OCI-LY7 (cell line): ENCODE measurements around the gene TMEM221. TPM values are rescaled to one million over a fixed set of nuclear protein-coding genes. Genes with fewer than 3 reads are reported as not detected.

Source experiments
- BruUV-seq: library from RNA; stranded (reverse); fragments of 400-500 nt; replicated peaks from 2 replicates; lab custom pipeline; 2021; lab: Mats Ljungman, UMichigan
- CTCF ChIA-PET: fragments of 300-600 bp; sonication (Branson Sonifier 250); formaldehyde crosslinking; loops from one replicate; lab custom pipeline; 2022; ENCODE audit warnings: antibody characterized with exemption; ENCODE audit not compliant: unreplicated experiment; lab: Charles Lee
- POLR2A ChIA-PET: fragments of 300-600 bp; sonication (Branson Sonifier 250); formaldehyde crosslinking; loops from one replicate; lab custom pipeline; 2022; ENCODE audit warnings: antibody characterized with exemption; lab: Charles Lee
- DNase-seq: peaks from one replicate; pipeline ENCODE4 v3.0.0-alpha.2; 2015; ENCODE audit warnings: low spot score
- H2AFZ ChIP-seq: fragments of 200-600 bp; sonication (generic), shearing (Covaris generic); 2 replicates; pipeline ENCODE4 v1.6.1; 2014; ENCODE audit warnings: mild to moderate bottlenecking, antibody characterized with exemption, low read length, moderate library complexity
- H3K27ac ChIP-seq: fragments of 200-600 bp; sonication (generic); 2 replicates; pipeline ENCODE4 v1.5.1; 2014; ENCODE audit warnings: mixed run types, low read depth, mild to moderate bottlenecking, moderate library complexity, low read length, inconsistent platforms; ENCODE audit not compliant: poor library complexity, severe bottlenecking
- H3K36me3 ChIP-seq: fragments of 200-600 bp; sonication (generic); 2 replicates; pipeline ENCODE4 v1.6.1; 2014; ENCODE audit warnings: mild to moderate bottlenecking, antibody characterized with exemption, low read length, moderate library complexity, mixed read lengths; ENCODE audit not compliant: insufficient read depth
- H3K4me1 ChIP-seq: fragments of 200-600 bp; sonication (generic); 2 replicates; pipeline ENCODE4 v1.5.1; 2014; ENCODE audit warnings: mild to moderate bottlenecking, low read length; ENCODE audit not compliant: insufficient read depth, poor library complexity, severe bottlenecking
- H3K4me2 ChIP-seq: fragments of 200-600 bp; sonication (generic); 2 replicates; pipeline ENCODE4 v1.6.1; 2014; ENCODE audit warnings: mild to moderate bottlenecking, low read length
- H3K4me3 ChIP-seq: fragments of 200-600 bp; sonication (generic); 2 replicates; pipeline ENCODE4 v1.5.1; 2014; ENCODE audit warnings: mild to moderate bottlenecking, low read depth, low read length; ENCODE audit not compliant: poor library complexity, severe bottlenecking
- H3K79me2 ChIP-seq: fragments of 200-600 bp; sonication (generic); 2 replicates; pipeline ENCODE4 v1.6.1; 2016; ENCODE audit warnings: low read depth, mild to moderate bottlenecking, low read length, moderate library complexity, mixed read lengths; ENCODE audit not compliant: insufficient read depth
- H3K9me2 ChIP-seq: fragments of 200-600 bp; sonication (generic); 2 replicates; pipeline ENCODE4 v1.6.1; 2016; ENCODE audit warnings: mild to moderate bottlenecking, low read length, mixed read lengths; ENCODE audit not compliant: insufficient read depth
- H3K9me3 ChIP-seq: fragments of 200-600 bp; sonication (generic); 2 replicates; pipeline ENCODE4 v1.6.1; 2014; ENCODE audit warnings: mild to moderate bottlenecking, mixed run types, low read length, mixed read lengths
- H4K20me1 ChIP-seq: fragments of 200-600 bp; sonication (generic); 2 replicates; pipeline ENCODE4 v1.6.1; 2014; ENCODE audit warnings: mild to moderate bottlenecking, antibody characterized with exemption, low read length, moderate library complexity, mixed read lengths; ENCODE audit not compliant: insufficient read depth
- EZH2phosphoT487 ChIP-seq: fragments of 200-600 bp; sonication (generic); IDR thresholded peaks from 2 replicates; pipeline ENCODE4 v1.6.1; 2018; ENCODE audit warnings: low read depth, borderline replicate concordance, mild to moderate bottlenecking, mixed run types, antibody characterized with exemption, low read length, moderate library complexity, mixed read lengths
- intact Hi-C: fragments of 100-400 bp; cut with micrococcal nuclease; formaldehyde crosslinking; loops from one replicate; pipeline ENCODE4 v1.10.0; 2022; ENCODE audit not compliant: unreplicated experiment
- total RNA-seq, 2 experiments: library from RNA; depleted of rRNA in 1 of 2; stranded (reverse); fragments of >200 nt in 1 of 2; shearing (Covaris generic) in 1 of 2; gene quantifications; 2 replicates each; pipeline ENCODE4 v1.2.3, GENCODE V29; 2014 to 2022
- TF ChIP-seq, protein P1 (sequence below): fragments of 200-600 bp; sonication (generic); conservative IDR thresholded peaks from 2 replicates; pipeline ENCODE4 v1.5.1; 2014; ENCODE audit warnings: mild to moderate bottlenecking, antibody characterized with exemption, low read length, moderate library complexity, mixed read lengths

Gene TMEM221
- total RNA-seq, 2 experiments from 2014 or later, result not detected

DNA sequence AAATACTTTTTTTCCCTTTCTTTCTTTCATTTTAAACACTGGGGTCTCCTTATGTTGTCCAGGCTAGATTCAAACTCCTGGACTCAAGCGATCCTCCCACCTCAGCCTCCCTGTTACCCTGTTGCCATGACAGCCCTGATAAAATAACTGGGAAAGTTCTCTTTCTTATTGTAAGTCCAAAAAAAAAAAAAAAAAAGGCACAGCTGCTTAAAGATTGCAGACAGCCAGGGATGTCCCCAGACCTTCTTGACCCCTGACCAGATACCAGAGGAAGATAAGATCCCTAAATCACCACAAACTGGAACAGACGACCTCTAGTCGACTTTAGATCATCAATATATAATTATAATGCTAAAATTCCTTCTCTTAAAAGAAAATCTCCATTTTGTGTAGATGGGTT, 29.8 kb downstream of the TMEM221 start:
- Histone ChIP-seq H3K27ac (peak overlapping the region; percentile 68), H4K20me1 (no peaks in the 10 kb centered on the region), H3K79me2 (peaks cover 6% of the 10 kb centered on the region; the same call in 1 of the 2 replicates), H3K9me3 (no peaks in the 10 kb centered on the region), H3K4me3 (peak overlapping the region; percentile 74), H3K36me3 (peaks cover 26% of the 10 kb centered on the region), H2AFZ (no peak overlapping the region), H3K4me2 (peak overlapping the region; percentile 82), H3K4me1 (peaks cover 19% of the 10 kb centered on the region), H3K9me2 (no peaks in the 10 kb centered on the region)
- ChIA-PET CTCF (no interaction called here), POLR2A (interaction anchor here (1.0 to 2.1 kb wide), 3 partner anchors 13 to 83 kb away, joined by 3 to 13 read pairs (median 3); partner anchors contain the start of gene BST2)
- TF ChIP-seq EZH2phosphoT487, result no peak
- TF ChIP-seq, protein P1, sequence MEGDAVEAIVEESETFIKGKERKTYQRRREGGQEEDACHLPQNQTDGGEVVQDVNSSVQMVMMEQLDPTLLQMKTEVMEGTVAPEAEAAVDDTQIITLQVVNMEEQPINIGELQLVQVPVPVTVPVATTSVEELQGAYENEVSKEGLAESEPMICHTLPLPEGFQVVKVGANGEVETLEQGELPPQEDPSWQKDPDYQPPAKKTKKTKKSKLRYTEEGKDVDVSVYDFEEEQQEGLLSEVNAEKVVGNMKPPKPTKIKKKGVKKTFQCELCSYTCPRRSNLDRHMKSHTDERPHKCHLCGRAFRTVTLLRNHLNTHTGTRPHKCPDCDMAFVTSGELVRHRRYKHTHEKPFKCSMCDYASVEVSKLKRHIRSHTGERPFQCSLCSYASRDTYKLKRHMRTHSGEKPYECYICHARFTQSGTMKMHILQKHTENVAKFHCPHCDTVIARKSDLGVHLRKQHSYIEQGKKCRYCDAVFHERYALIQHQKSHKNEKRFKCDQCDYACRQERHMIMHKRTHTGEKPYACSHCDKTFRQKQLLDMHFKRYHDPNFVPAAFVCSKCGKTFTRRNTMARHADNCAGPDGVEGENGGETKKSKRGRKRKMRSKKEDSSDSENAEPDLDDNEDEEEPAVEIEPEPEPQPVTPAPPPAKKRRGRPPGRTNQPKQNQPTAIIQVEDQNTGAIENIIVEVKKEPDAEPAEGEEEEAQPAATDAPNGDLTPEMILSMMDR, result no peak
- intact Hi-C loops, result no loop called here
- no peak for DNase-seq
- no TSS peak for BruUV-seq

DNA sequence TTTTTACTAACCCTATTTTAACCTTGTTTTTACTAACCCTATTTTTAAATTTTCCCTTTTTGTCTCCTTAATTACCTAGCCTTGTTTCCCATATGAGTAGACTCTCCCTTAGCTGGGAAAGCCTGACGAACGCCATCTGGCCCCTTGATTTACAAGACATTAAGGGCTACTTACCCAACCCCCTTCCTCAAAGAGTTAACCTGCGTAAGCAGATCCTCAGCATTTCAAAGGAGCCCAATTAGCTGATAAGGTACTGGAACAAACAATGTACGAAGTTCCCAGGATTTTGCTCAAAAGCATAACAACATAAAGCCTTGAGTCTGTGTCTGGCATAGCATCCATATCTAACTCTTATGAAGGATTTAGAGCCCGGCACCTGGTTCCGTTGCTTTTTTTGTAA, 33.3 kb downstream of the TMEM221 start:
- TF ChIP-seq, protein P1, result no peak
- TF ChIP-seq EZH2phosphoT487, result no peak
- TSS peak; percentile 73 for BruUV-seq
- H3K79me2 ChIP-seq, result peaks cover 15% of the 10 kb centered on the region; the same call in 1 of the 2 replicates
- H2AFZ ChIP-seq, result no peak overlapping the region
- peaks cover 40% of the 10 kb centered on the region for H3K4me1 ChIP-seq
- CTCF ChIA-PET, result no interaction called here
- POLR2A ChIA-PET, result interaction anchor here (0.6 kb wide), 1 partner anchor 19 kb away, joined by 3 read pairs; no protein-coding TSS in a partner anchor
- intact Hi-C loops, result no loop called here
- H3K4me2 ChIP-seq, result no peak overlapping the region
- H3K9me3 ChIP-seq, result no peaks in the 10 kb centered on the region
- no peak for DNase-seq
- no peaks in the 10 kb centered on the region for H3K9me2 ChIP-seq
- H3K27ac ChIP-seq, result no peak overlapping the region
- H3K36me3 ChIP-seq, result peaks cover 54% of the 10 kb centered on the region
- no peaks in the 10 kb centered on the region for H4K20me1 ChIP-seq
- no peak overlapping the region for H3K4me3 ChIP-seq

DNA sequence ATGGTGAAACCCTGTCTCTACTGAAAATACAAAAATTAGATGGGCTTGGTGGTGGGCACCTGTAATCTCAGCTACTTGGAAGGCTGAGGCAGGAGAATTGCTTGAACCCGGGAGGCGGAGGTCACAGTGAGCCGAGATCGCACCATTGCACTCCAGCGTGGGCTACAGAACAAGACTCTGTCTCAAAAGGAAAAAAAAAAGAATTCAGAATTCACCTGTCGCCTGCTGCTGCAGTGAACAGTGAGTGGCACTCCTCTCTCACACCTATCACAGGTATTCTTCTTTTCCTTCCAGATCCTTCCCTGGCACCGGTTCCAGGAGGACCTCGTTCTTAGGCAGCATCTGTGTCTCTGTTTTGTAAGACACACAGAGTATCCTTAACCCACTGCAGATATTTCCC, 34.4 kb downstream of the TMEM221 start:
- BruUV-seq, result no TSS peak
- no peaks in the 10 kb centered on the region for H3K9me3 ChIP-seq
- no peak for TF ChIP-seq EZH2phosphoT487
- TF ChIP-seq, protein P1, result no peak
- no peak for DNase-seq
- peaks cover 59% of the 10 kb centered on the region for H3K36me3 ChIP-seq
- ChIA-PET CTCF (no interaction called here), POLR2A (interaction anchor here (1.1 kb wide), 1 partner anchor 15 kb away, joined by 3 read pairs; no protein-coding TSS in a partner anchor)
- H3K27ac ChIP-seq, result peak overlapping the region; percentile 85
- no peaks in the 10 kb centered on the region for H3K9me2 ChIP-seq
- no peak overlapping the region for H3K4me3 ChIP-seq
- no peak overlapping the region for H3K4me2 ChIP-seq
- H3K4me1 ChIP-seq, result peaks cover 44% of the 10 kb centered on the region
- H2AFZ ChIP-seq, result no peak overlapping the region
- intact Hi-C loops, result no loop called here
- H3K79me2 ChIP-seq, result peaks cover 24% of the 10 kb centered on the region
- H4K20me1 ChIP-seq, result no peaks in the 10 kb centered on the region
